Breast epithelium (tissue), 3 donors: Measurements from ENCODE around the gene CLCN1.

Experiments used
- CTCF ChIP-seq, 3 donors: fragments of 450-650 bp; IDR thresholded peaks; one replicate each; pipeline ENCODE4 v1.5.1; 2016 to 2017; ENCODE audit warnings: antibody characterized with exemption in 3 of 3, mild to moderate bottlenecking in 3 of 3, moderate library complexity in 3 of 3
- POLR2A ChIP-seq: fragments of 450-650 bp; IDR thresholded peaks from one replicate; pipeline ENCODE4 v1.6.1; 2016; ENCODE audit warnings: antibody characterized with exemption, mild to moderate bottlenecking, moderate library complexity

- TF ChIP-seq CTCF (IDR thresholded peaks at IDR 0.05), result no peak
- no peak for TF ChIP-seq POLR2A
These were observed 78.9 kb downstream of the CLCN1 start for GRCh38 chr7:143394777-143395176.
